Measurements from ENCODE around the gene GPR148. TPM values are rescaled to one million over a fixed set of nuclear protein-coding genes. Genes with fewer than 3 reads are reported as not detected.

GPR148 gene
- total RNA-seq, 1 donor from 2014 or later = not detected

DNA sequence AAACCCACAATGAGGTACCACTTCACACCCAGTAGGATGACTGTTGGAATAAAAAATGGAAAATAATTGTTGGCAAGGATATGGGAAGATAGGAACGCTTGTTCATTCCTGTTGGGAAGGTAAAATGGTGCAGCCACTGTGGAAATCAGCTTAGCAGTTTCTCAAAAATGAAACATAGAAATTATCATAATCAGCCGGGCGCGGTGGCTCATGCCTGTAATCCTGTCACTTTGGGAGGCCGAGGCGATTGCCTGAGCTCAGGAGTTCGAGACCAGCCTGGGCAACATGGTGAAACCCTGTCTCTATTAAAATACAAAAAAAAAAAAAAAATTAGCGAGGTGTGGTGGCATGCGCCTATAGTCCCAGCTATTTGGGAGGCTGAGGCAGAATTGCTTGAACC is 49.9 kb downstream of the GPR148 start:
- TF ChIP-seq EZH2 (IDR thresholded peaks at IDR 0.05; ENCODE audit: insufficient read depth, low read length) = no peak
- TF ChIP-seq, protein P1, sequence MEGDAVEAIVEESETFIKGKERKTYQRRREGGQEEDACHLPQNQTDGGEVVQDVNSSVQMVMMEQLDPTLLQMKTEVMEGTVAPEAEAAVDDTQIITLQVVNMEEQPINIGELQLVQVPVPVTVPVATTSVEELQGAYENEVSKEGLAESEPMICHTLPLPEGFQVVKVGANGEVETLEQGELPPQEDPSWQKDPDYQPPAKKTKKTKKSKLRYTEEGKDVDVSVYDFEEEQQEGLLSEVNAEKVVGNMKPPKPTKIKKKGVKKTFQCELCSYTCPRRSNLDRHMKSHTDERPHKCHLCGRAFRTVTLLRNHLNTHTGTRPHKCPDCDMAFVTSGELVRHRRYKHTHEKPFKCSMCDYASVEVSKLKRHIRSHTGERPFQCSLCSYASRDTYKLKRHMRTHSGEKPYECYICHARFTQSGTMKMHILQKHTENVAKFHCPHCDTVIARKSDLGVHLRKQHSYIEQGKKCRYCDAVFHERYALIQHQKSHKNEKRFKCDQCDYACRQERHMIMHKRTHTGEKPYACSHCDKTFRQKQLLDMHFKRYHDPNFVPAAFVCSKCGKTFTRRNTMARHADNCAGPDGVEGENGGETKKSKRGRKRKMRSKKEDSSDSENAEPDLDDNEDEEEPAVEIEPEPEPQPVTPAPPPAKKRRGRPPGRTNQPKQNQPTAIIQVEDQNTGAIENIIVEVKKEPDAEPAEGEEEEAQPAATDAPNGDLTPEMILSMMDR (IDR thresholded peaks at IDR 0.05; ENCODE audit: insufficient read depth, low read depth, low read length) = no peak
- Histone ChIP-seq H3K9me3 (ENCODE audit: insufficient read depth, low read depth, low read length) (no peaks in the 10 kb centered on the region), H3K4me3 (ENCODE audit: insufficient read depth, low read depth, low read length) (no peak overlapping the region), H3K27ac (ENCODE audit: low read depth, low read length) (no peak overlapping the region), H2AFZ (ENCODE audit: low read depth, low read length) (no peak overlapping the region), H3K79me2 (ENCODE audit: insufficient read depth, low read length) (no peaks in the 10 kb centered on the region), H3K36me3 (ENCODE audit: insufficient read depth, low read length) (no peaks in the 10 kb centered on the region), H3K9ac (ENCODE audit: low read length) (no peak overlapping the region), H4K20me1 (ENCODE audit: insufficient read depth, low read length) (no peaks in the 10 kb centered on the region), H3K4me1 (ENCODE audit: insufficient read depth, low read length) (no peaks in the 10 kb centered on the region), H3K4me2 (ENCODE audit: low read length) (no peak overlapping the region), H3K27me3 (ENCODE audit: insufficient read depth, low read length) (no peaks in the 10 kb centered on the region)
- no peaks in the 10 kb centered on the region for H3K36me3 Mint-ChIP-seq (ENCODE audit: low read depth, unreplicated experiment)
- peaks cover 2% of the 10 kb centered on the region for H3K9me3 Mint-ChIP-seq (ENCODE audit: unreplicated experiment)
- no peak overlapping the region for H3K27ac Mint-ChIP-seq (ENCODE audit: unreplicated experiment)
- no peak overlapping the region for H3K4me3 Mint-ChIP-seq (ENCODE audit: unreplicated experiment)
- no peaks in the 10 kb centered on the region for H3K4me1 Mint-ChIP-seq (ENCODE audit: low read depth, unreplicated experiment)
- peaks cover 6% of the 10 kb centered on the region for H3K27me3 Mint-ChIP-seq (ENCODE audit: low read depth, unreplicated experiment)
- FAIRE-seq = no peak
- DNase-seq (ENCODE audit: low read depth) = no peak

Other genes starting within 250 kb of the GPR148 start
- 0.32 and 0.50 TPM in 2 replicates for gene POTEI, start 219.7 kb upstream of the GPR148 start, total RNA-seq
- gene CFC1B, start 207.8 kb upstream of the GPR148 start, total RNA-seq = not detected in 2 replicates
- not detected in 2 replicates for gene CFC1, start 129.5 kb upstream of the GPR148 start, total RNA-seq
- not detected in 2 replicates for gene POTEJ, start 117.6 kb upstream of the GPR148 start, total RNA-seq
- gene AMER3, start 26.5 kb downstream of the GPR148 start, total RNA-seq = 0.07 TPM in 1 of 2 replicates, not detected in the other
- gene ARHGEF4, start 107.8 kb downstream of the GPR148 start, total RNA-seq = 3.3 and 4.8 TPM in 2 replicates

Data from astrocyte (in vitro differentiated cells and primary cell).